Pancreas (tissue), 10 donors: Measurements from ENCODE around the gene GULP1. TPM values are rescaled to one million over a fixed set of nuclear protein-coding genes. Genes with fewer than 3 reads are reported as not detected.

Experiments used
- ATAC-seq, 4 donors: fragments of 200-7000 bp; cut with Tn5 transposase; one replicate each; pipeline versions ENCODE4 v1.8.0 to v1.9.1; 2020; ENCODE audit warnings: mild to moderate bottlenecking in 4 of 4, moderate library complexity in 4 of 4
- DNase-seq, 6 donors: peaks; one replicate each; pipeline ENCODE4 v3.0.0-alpha.2; 2020
- FAIRE-seq: peaks from 2 replicates; lab custom pipeline; 2012; peaks lifted over from hg19 to GRCh38; lab: Jason Lieb, UNC
- H3K27ac ChIP-seq, 4 donors: fragments of 200-600 bp; sonication (generic); 1 replicate in 3 of 4; 2 replicates in 1 of 4; pipeline versions ENCODE4 v1.5.0 to v1.8.0; 2020
- H3K27me3 ChIP-seq, 4 donors: fragments of 200-600 bp; one replicate each; pipeline ENCODE4 v1.8.0; 2021
- H3K36me3 ChIP-seq, 3 donors: fragments of 200-600 bp; sonication (generic) in 1 of 3; one replicate each; pipeline versions ENCODE4 v1.5.0 to v1.8.0; 2020 to 2021
- H3K4me1 ChIP-seq, 3 donors: fragments of 200-600 bp; one replicate each; pipeline ENCODE4 v1.8.0; 2021
- H3K4me3 ChIP-seq, 4 donors: fragments of 200-600 bp; sonication (generic) in 2 of 4; one replicate each; pipeline versions ENCODE4 v1.5.0 to v1.8.0; 2020 to 2021
- H3K9me3 ChIP-seq, 4 donors: fragments of 200-600 bp; one replicate each; pipeline ENCODE4 v1.8.0; 2021
- WGBS, 2 donors: extraction: QIAGEN DNeasy Blood & Tissue Kit; methylation state at CpG; one replicate each; pipeline ENCODE4 v1.1.7; 2013; 5-methylcytosine and 5-hydroxymethylcytosine counted together
- intact Hi-C, 3 donors: fragments of 100-400 bp; cut with DNase I; formaldehyde crosslinking; loops; one replicate each; pipeline versions ENCODE4 v1.11.1 to v1.14.2; 2022
- polyA plus RNA-seq, 2 donors: library from polyadenylated mRNA; stranded (reverse); fragments of 200-250 nt; gene quantifications; one replicate each; pipeline ENCODE4 v1.2.3, GENCODE V29; 2013
- total RNA-seq, 6 donors: library from RNA; stranded (reverse); fragmentation: NEBNext Ultra II Directional in 4 of 6; extraction: Animal tissue kit (Norgen Biotek cat#: 25700) in 4 of 6; gene quantifications; one replicate each; pipeline versions ENCODE4 v1.2.1 to v1.2.4, GENCODE V29; 2021 to 2023
- TF ChIP-seq, protein P1 (sequence below), 4 donors: fragments of 200-600 bp; sonication (generic) in 3 of 4; IDR thresholded peaks; one replicate each; pipeline versions ENCODE4 v1.5.0 to v1.8.0; 2021; ENCODE audit warnings: antibody characterized with exemption in 4 of 4
- donor health status: healthy with polysubstance abuse.
- donor health status: DM: no; HTN: no; CAD: no; lungs with moderate emphysema.
- donor health status: DM: no; HTN: no; CAD: no.
- donor health status: control.
- donor health status: control.
- donor health status: Bipolar disorder and iron deficiency.
- donor health status: DM: yes; HTN: yes; CAD: no.
- donor health status: DM: no; HTN: no; CAD: no.
- donor health status: DM: no; HTN: no; CAD: no.
- donor health status: DM: yes; HTN: yes; CAD: no.

Gene GULP1
- total and polyA plus RNA-seq, 8 donors = 5.4 to 35.7 (median 17.5) TPM

DNA sequence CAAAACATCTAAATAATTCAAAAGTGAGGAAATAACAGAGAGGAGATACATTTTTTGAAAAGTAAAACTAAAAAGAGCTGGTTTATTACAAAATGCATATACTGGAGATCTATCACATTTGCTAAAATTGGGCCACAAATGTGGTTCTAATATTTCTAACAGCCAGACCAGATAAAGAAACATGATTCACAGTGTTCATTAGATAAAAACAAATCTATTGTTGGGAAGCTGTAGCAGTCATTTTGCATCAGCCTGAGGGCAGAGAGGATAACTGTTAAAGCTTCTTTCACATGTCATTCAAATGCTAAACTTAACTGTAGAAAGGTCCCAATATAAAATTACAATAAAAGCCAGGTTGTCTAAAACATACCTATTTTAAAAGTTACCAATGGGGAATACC lies 148.3 kb downstream of the GULP1 start:
- H3K27me3 ChIP-seq = no peaks in the 10 kb centered on the region
- ATAC-seq (no peak), FAIRE-seq (no peak), DNase-seq (no peak)
- TF ChIP-seq, protein P1, sequence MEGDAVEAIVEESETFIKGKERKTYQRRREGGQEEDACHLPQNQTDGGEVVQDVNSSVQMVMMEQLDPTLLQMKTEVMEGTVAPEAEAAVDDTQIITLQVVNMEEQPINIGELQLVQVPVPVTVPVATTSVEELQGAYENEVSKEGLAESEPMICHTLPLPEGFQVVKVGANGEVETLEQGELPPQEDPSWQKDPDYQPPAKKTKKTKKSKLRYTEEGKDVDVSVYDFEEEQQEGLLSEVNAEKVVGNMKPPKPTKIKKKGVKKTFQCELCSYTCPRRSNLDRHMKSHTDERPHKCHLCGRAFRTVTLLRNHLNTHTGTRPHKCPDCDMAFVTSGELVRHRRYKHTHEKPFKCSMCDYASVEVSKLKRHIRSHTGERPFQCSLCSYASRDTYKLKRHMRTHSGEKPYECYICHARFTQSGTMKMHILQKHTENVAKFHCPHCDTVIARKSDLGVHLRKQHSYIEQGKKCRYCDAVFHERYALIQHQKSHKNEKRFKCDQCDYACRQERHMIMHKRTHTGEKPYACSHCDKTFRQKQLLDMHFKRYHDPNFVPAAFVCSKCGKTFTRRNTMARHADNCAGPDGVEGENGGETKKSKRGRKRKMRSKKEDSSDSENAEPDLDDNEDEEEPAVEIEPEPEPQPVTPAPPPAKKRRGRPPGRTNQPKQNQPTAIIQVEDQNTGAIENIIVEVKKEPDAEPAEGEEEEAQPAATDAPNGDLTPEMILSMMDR (IDR thresholded peaks at IDR 0.05) = no peak
- no peaks in the 10 kb centered on the region for H3K36me3 ChIP-seq
- peaks cover 0 to 3% (median 0%) of the 10 kb centered on the region in 4 donors for H3K9me3 ChIP-seq
- intact Hi-C loops = no loop called here
- H3K4me1 ChIP-seq = peaks cover 0 to 4% (median 1%) of the 10 kb centered on the region in 3 donors
- H3K4me3 ChIP-seq = no peak overlapping the region
- no peak overlapping the region for H3K27ac ChIP-seq

DNA sequence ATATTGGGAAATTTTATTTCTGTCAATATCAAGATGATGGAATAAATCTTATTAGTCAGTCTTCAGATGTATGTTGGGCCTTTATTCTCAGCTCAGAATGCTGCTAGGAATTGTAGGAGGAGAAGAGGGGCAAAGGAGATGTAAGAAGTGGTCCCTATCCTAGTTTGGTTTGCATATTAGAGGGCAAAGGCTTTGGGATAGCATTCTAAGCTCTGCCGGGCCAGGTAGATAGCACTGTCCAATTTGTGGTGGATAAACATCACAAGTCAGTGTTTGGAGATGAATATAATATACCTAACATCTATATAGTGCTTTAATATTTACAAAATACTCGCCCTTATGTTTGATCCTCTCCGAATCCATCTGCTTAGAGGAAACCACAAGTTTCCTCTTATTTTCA lies 149.2 kb downstream of the GULP1 start:
- 74 to 84% methylated on average over 3 of the region's 3 CpGs for WGBS, 2 donors

DNA sequence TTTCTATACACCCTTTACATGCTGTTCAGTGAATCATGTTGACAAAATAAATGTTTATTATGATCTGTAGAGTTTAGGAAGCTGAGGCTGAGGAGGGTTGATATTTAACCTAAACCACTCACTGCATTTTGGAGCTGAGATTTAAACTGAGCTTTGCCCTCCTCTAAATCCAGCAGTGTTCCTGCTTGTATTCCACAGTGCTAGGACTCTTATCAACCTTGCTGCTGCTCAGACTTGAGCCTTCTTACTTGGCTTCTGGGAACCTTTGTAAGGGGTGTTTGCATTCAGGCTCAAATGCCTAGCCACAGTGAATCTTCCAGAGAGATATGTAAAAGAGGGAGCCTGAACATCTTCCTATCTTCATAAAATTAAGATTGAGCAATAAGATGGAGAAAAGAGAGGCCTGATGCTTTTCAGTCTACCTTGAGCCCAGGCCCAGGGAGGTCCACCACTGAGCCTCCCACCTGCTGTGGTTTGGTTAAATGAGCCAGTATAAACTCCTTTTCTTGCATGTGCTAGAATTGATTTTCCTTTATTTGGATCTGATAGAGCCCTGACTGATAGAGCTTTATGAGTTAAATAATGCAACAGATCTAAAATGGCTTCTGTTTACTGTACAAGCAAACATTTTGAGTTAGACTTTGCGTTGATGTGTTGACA lies 149.7 kb downstream of the GULP1 start:
- no peak overlapping the region for H3K27ac ChIP-seq
- TF ChIP-seq, protein P1 (IDR thresholded peaks at IDR 0.05) = no peak
- H3K4me3 ChIP-seq = no peak overlapping the region
- intact Hi-C loops = no loop called here
- no peak for DNase-seq
- no peaks in the 10 kb centered on the region for H3K27me3 ChIP-seq
- no peak for ATAC-seq
- no peaks in the 10 kb centered on the region for H3K4me1 ChIP-seq
- peaks cover 0 to 3% (median 0%) of the 10 kb centered on the region in 4 donors for H3K9me3 ChIP-seq
- no peak for FAIRE-seq
- H3K36me3 ChIP-seq = no peaks in the 10 kb centered on the region
- 43 to 46% methylated on average over 1 of the region's 1 CpG for WGBS, 2 donors

More for the DNA sequence above, 149.2 kb downstream of the GULP1 start:
- peaks cover 0 to 3% (median 0%) of the 10 kb centered on the region in 4 donors for H3K9me3 ChIP-seq
- TF ChIP-seq, protein P1 (IDR thresholded peaks at IDR 0.05) = no peak
- H3K36me3 ChIP-seq = no peaks in the 10 kb centered on the region
- H3K27me3 ChIP-seq = no peaks in the 10 kb centered on the region
- no peaks in the 10 kb centered on the region for H3K4me1 ChIP-seq
- H3K27ac ChIP-seq = no peak overlapping the region
- H3K4me3 ChIP-seq = no peak overlapping the region
- no peak for DNase-seq
- ATAC-seq = no peak
- intact Hi-C loops = no loop called here
- FAIRE-seq = no peak

DNA sequence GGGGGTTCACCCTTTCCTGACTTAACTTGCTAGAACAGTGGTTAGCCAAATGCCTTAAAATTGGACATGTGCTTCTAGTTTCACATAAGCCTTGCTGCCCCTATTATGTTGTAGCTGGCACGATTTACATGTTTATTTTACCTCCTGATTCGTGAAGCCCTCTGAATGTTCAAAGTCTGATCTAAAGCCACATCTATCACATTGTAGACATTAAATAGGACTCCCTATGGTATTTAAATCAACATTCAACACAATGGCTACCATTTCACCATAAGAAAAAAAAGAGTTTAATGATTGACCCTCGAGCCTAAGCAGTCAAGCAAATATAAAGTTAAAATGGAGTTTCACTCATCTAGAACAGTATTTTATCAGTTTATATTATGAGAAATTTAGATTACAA lies 151.5 kb downstream of the GULP1 start:
- H3K4me1 ChIP-seq = no peaks in the 10 kb centered on the region
- 76 to 81% methylated on average over 3 of the region's 3 CpGs for WGBS, 2 donors
- ATAC-seq (no peak), FAIRE-seq (no peak), DNase-seq (no peak)
- intact Hi-C loops = no loop called here
- no peak overlapping the region for H3K27ac ChIP-seq
- H3K4me3 ChIP-seq = no peak overlapping the region
- TF ChIP-seq, protein P1 (IDR thresholded peaks at IDR 0.05) = no peak
- no peaks in the 10 kb centered on the region for H3K27me3 ChIP-seq
- H3K36me3 ChIP-seq = no peaks in the 10 kb centered on the region
- H3K9me3 ChIP-seq = peaks cover 0 to 3% (median 0%) of the 10 kb centered on the region in 4 donors

DNA sequence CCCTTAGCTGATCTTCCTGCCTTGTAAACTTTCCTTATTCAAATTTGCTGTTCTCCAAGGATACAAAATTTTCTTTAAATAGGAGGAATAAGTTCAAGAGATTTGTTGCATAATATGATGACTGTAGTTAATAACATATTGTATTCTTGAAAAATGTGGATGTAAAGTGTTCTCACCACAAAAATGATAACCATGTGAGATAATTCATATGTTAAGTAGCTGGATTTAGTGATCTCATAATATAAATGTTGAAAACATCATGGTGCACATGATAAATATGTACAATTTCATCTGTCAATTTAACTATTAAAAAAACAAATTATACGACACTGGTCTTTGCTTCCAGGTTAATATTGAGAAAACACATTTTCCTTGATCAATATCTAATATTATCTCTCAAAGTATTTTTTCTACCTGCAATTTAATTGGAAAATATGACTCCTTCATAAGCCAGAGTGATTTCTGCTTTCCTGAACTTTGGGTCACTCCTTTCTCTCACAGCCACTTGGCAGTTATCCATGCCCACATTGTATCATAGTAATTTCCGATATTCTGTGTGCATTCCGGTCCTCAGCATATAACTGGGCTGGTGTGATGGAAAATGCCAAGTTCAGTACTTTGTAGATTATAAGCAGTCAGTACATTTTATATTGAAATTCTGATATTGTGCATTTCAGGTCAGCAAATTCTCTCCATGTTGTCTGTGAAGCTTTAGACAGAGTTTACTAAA lies 152.6 kb downstream of the GULP1 start:
- Histone ChIP-seq H3K27ac (no peak overlapping the region), H3K4me1 (no peaks in the 10 kb centered on the region), H3K36me3 (no peaks in the 10 kb centered on the region), H3K27me3 (no peaks in the 10 kb centered on the region), H3K4me3 (no peak overlapping the region), H3K9me3 (peaks cover 0 to 3% (median 0%) of the 10 kb centered on the region in 4 donors)
- DNase-seq (no peak), ATAC-seq (no peak), FAIRE-seq (no peak)
- WGBS, 2 donors = 88 to 91% methylated on average over 3 of the region's 3 CpGs
- intact Hi-C loops = no loop called here
- TF ChIP-seq, protein P1 (IDR thresholded peaks at IDR 0.05) = no peak
